ENCODE data around the gene HS3ST2. TPM values are rescaled to one million over a fixed set of nuclear protein-coding genes. Genes with fewer than 3 reads are reported as not detected.

HS3ST2 gene
- total RNA-seq, 1 donor from 2014 or later: 0.26 TPM

DNA sequence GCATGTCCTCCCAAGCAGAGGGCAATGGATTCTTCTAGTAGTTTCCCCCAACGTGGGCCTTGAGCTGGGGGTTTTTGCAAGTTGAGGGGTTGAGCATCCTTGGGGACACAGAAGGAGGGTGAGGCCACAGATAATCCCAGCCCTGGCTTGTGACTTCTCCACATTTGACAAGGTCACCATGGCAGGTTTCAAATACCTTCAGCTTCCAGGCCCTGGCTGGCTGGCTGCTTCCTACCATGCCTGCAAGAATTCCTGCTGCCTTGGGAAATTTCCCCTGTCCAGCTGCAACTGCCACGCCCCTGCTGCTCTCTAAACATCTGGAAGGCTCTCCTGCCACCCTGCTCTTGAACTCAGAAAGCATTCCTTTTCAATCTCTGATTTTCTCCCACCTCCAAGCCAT, 41.3 kb downstream of the HS3ST2 start:
- no peaks in the 10 kb centered on the region for H3K27me3 ChIP-seq (ENCODE audit: control insufficient read depth, insufficient read depth, low read length)
- H3K36me3 ChIP-seq (ENCODE audit: control insufficient read depth, insufficient read depth, low read length): no peaks in the 10 kb centered on the region
- no peak overlapping the region for H3K4me3 ChIP-seq (ENCODE audit: low read depth, low read length)
- no peak for DNase-seq (ENCODE audit: low read depth)
- TF ChIP-seq, protein P1, sequence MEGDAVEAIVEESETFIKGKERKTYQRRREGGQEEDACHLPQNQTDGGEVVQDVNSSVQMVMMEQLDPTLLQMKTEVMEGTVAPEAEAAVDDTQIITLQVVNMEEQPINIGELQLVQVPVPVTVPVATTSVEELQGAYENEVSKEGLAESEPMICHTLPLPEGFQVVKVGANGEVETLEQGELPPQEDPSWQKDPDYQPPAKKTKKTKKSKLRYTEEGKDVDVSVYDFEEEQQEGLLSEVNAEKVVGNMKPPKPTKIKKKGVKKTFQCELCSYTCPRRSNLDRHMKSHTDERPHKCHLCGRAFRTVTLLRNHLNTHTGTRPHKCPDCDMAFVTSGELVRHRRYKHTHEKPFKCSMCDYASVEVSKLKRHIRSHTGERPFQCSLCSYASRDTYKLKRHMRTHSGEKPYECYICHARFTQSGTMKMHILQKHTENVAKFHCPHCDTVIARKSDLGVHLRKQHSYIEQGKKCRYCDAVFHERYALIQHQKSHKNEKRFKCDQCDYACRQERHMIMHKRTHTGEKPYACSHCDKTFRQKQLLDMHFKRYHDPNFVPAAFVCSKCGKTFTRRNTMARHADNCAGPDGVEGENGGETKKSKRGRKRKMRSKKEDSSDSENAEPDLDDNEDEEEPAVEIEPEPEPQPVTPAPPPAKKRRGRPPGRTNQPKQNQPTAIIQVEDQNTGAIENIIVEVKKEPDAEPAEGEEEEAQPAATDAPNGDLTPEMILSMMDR (IDR thresholded peaks at IDR 0.05; ENCODE audit: insufficient read depth, low read length, severe bottlenecking): no peak
- FAIRE-seq: no peak

DNA sequence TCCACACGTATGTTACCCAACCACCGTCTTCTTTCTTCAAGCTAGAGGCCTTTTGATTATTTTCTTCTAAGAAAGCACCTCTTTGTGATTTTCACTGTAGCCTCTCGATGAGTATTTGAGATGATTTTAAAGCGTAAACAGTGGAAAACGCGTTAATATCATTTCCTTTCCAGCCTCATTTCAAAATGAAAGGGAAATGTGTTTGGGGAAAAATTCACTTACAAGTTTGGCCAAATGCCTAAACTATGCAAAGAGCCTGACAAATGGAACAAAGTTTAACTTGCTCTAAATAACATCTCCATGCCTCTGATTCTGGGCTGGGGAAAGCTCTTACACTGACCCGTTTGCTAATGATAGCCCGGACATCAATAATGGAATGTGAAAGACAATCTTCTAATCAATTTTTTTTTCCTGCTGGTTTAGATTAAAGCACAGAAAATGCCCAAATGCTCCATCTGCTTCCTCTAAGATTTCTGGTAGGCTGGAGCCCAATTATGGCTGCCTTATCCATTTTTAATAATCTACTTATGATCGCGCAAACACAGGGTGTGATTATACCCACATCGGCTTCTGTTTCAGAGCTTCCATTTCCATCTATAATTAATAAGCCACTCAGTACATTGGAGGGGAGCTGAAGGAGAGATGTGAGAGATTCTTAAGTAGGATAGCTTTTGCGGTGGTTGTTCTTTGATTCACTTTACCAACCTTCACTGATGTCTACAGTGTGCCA, 43.5 kb downstream of the HS3ST2 start:
- DNase-seq (ENCODE audit: low read depth) (no peak), FAIRE-seq (no peak)
- TF ChIP-seq, protein P1 (IDR thresholded peaks at IDR 0.05; ENCODE audit: insufficient read depth, low read length, severe bottlenecking): no peak
- no peak overlapping the region for H3K4me3 ChIP-seq (ENCODE audit: low read depth, low read length)
- H3K27me3 ChIP-seq (ENCODE audit: control insufficient read depth, insufficient read depth, low read length): no peaks in the 10 kb centered on the region
- no peaks in the 10 kb centered on the region for H3K36me3 ChIP-seq (ENCODE audit: control insufficient read depth, insufficient read depth, low read length)

DNA sequence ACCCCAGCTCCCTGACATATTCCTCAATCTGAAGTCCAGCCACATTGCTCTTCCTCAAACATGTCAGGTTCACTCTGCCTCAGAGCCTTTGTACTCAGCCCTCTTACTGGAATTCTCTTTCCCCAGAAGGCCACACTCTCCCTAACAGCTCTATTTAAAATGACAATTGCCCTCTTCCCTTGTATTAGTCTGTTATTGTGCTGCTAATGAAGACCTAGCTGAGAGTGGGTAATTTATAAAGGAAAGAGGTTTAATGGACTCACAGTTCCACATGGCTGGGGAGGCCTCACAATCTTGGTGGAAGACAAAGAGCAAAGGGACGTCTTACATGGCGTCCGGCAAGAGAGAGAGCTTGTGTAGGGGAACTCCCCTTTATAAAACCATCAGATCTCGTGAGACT, 46.0 kb downstream of the HS3ST2 start:
- DNase-seq (ENCODE audit: low read depth) (no peak), FAIRE-seq (no peak)
- TF ChIP-seq, protein P1 (IDR thresholded peaks at IDR 0.05; ENCODE audit: insufficient read depth, low read length, severe bottlenecking): no peak
- H3K27me3 ChIP-seq (ENCODE audit: control insufficient read depth, insufficient read depth, low read length): no peaks in the 10 kb centered on the region
- H3K36me3 ChIP-seq (ENCODE audit: control insufficient read depth, insufficient read depth, low read length): no peaks in the 10 kb centered on the region
- H3K4me3 ChIP-seq (ENCODE audit: low read depth, low read length): no peak overlapping the region

DNA sequence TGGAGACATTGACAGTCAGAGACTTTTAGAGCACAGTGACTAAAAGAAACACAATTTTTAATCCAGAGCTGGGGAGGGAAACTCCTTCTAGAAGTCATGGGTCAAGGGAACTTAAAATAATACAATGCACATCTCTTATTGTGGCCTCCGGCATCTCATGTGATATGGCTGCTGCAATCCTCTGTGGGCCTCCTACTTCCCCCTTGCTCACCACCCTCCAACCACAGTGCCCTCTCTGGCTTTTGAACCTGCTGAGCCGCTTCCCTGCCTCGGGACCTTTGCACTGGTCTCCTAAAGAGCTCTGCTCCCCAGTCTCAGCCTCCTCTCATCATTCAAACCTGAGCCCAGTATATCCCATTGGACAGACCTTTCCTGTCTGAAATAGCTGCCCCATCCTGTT, 47.6 kb downstream of the HS3ST2 start:
- FAIRE-seq: no peak
- Histone ChIP-seq H3K27me3 (ENCODE audit: control insufficient read depth, insufficient read depth, low read length) (no peaks in the 10 kb centered on the region), H3K36me3 (ENCODE audit: control insufficient read depth, insufficient read depth, low read length) (no peaks in the 10 kb centered on the region), H3K4me3 (ENCODE audit: low read depth, low read length) (no peak overlapping the region)
- TF ChIP-seq, protein P1 (IDR thresholded peaks at IDR 0.05; ENCODE audit: insufficient read depth, low read length, severe bottlenecking): no peak
- DNase-seq (ENCODE audit: low read depth): no peak

DNA sequence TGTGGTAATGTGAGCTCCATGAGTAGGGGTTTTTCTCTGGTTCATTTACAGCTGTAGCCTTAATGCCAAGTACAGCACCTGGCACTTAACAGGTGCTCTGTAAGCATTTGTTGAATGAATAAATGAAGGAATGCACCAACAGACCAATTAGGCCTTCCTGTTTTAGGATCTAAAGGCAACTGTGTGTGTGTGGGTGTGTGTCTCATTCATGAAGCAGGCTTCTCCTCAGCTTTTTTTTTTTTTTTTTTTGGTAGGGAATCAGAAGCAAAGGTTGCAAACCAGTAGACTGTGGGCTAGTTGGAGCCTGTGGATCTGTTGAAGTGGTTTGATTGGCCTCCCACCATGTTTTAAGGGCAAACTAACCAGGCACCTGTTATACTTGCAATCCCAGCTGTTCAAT, 48.1 kb downstream of the HS3ST2 start:
- FAIRE-seq (no peak), DNase-seq (ENCODE audit: low read depth) (no peak)
- H3K4me3 ChIP-seq (ENCODE audit: low read depth, low read length): no peak overlapping the region
- no peaks in the 10 kb centered on the region for H3K36me3 ChIP-seq (ENCODE audit: control insufficient read depth, insufficient read depth, low read length)
- H3K27me3 ChIP-seq (ENCODE audit: control insufficient read depth, insufficient read depth, low read length): no peaks in the 10 kb centered on the region
- TF ChIP-seq, protein P1 (IDR thresholded peaks at IDR 0.05; ENCODE audit: insufficient read depth, low read length, severe bottlenecking): no peak

DNA sequence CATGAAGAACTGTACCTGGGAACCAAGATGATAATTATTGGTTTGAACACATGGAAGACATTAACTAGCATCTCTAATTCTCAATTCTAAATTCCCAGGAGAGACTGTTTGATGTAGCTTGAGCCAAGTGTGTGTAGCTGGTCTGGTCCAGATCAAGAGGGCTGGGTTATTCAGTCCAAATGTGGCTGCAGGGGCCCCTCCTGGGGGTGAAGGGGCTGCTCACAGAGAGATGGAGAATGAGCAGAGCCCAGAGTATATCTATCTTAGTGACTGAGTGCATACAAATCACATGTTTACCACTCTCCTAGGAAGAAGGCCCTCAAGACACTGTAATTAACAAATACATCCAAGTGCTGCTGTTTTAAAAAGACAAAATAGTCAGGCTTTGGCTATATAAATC, 50.4 kb downstream of the HS3ST2 start:
- FAIRE-seq (no peak), DNase-seq (ENCODE audit: low read depth) (no peak)

More for the DNA sequence above, 50.4 kb downstream of the HS3ST2 start:
- H3K4me3 ChIP-seq (ENCODE audit: low read depth, low read length): no peak overlapping the region
- no peaks in the 10 kb centered on the region for H3K36me3 ChIP-seq (ENCODE audit: control insufficient read depth, insufficient read depth, low read length)
- no peaks in the 10 kb centered on the region for H3K27me3 ChIP-seq (ENCODE audit: control insufficient read depth, insufficient read depth, low read length)
- TF ChIP-seq, protein P1 (IDR thresholded peaks at IDR 0.05; ENCODE audit: insufficient read depth, low read length, severe bottlenecking): no peak
